Activated CD8-positive, alpha-beta memory T cell treated with anti-CD3 and anti-CD28 coated beads, Interleukin-2, amount 50 U/mL, for 24 hours (primary cell): ENCODE results near the gene ELOA2.
"Not testable (repeated sequence)": the region's sequence is repeated elsewhere in the genome, so short reads cannot be mapped to it uniquely, and the experiment has no call there.

Experiments used
- DNase-seq: peaks from one replicate; pipeline ENCODE4 v3.0.0-alpha.2; 2020; ENCODE audit errors: extremely low read depth

Gene ELOA2

GRCh38 chr18:47022821-47023220 lies 12.6 kb downstream of the ELOA2 start:
- DNase-seq = not testable (repeated sequence)

- not testable (repeated sequence) for DNase-seq
Observed at GRCh38 chr18:47020757-47021156, 14.7 kb downstream of the ELOA2 start.

- not testable (repeated sequence) for DNase-seq
Observed at GRCh38 chr18:47019870-47020269, 15.6 kb downstream of the ELOA2 start.
